HG02588 (cell line): ENCODE results near the gene DNAH12.

ENCODE experiments used
- ATAC-seq: cut with Tn5 transposase; IDR thresholded peaks from one replicate; pipeline ENCODE4 v1.9.1; 2021; ENCODE audit warnings: mild to moderate bottlenecking, moderate library complexity; ENCODE audit not compliant: unreplicated experiment

DNAH12 gene

GRCh38 chr3:57544181-57545125 is at the start of gene DNAH12:
Gene DNAH12, minus strand, starts transcription at chr3:57544344. Its CDS starts 1,474 bp downstream, at chr3:57542870.
- no peak for ATAC-seq

GRCh38 chr3:57592306-57592705 is 48.2 kb upstream of the DNAH12 start:
- no peak for ATAC-seq

GRCh38 chr3:57587905-57588304 is 43.8 kb upstream of the DNAH12 start:
- no peak for ATAC-seq

GRCh38 chr3:57586778-57587177 is 42.6 kb upstream of the DNAH12 start:
- ATAC-seq, result no peak

- ATAC-seq, result no peak
Observed at GRCh38 chr3:57583544-57583943, 39.4 kb upstream of the DNAH12 start.

- ATAC-seq, result no peak
Observed at GRCh38 chr3:57582474-57583168, 38.5 kb upstream of the DNAH12 start.

- ATAC-seq, result no peak
Observed at GRCh38 chr3:57577801-57578200, 33.7 kb upstream of the DNAH12 start.

- no peak for ATAC-seq
Observed at GRCh38 chr3:57575966-57576626, 32.0 kb upstream of the DNAH12 start.

GRCh38 chr3:57572096-57572495 is 28.0 kb upstream of the DNAH12 start:
- no peak for ATAC-seq

GRCh38 chr3:57570878-57571277 is 26.7 kb upstream of the DNAH12 start:
- no peak for ATAC-seq

- ATAC-seq, result no peak
Observed at GRCh38 chr3:57569859-57570450, 25.8 kb upstream of the DNAH12 start.

- no peak for ATAC-seq
Observed at GRCh38 chr3:57559526-57559925, 15.4 kb upstream of the DNAH12 start.

GRCh38 chr3:57557085-57557537 is 13.0 kb upstream of the DNAH12 start:
- no peak for ATAC-seq

GRCh38 chr3:57556459-57557084 is 12.4 kb upstream of the DNAH12 start:
- ATAC-seq, result peak; percentile 25

GRCh38 chr3:57555738-57556458 is 11.8 kb upstream of the DNAH12 start, which contains the start of gene PDE12:
Gene PDE12, plus strand, starts transcription at chr3:57556274. Its CDS starts 106 bp downstream, at chr3:57556380.
- ATAC-seq, result peak; percentile 84

- ATAC-seq, result no peak
Observed at GRCh38 chr3:57555306-57555705, 11.2 kb upstream of the DNAH12 start.

GRCh38 chr3:57546616-57547015 is 2.5 kb upstream of the DNAH12 start:
- ATAC-seq, result no peak

- no peak for ATAC-seq
Observed at GRCh38 chr3:57545636-57546268, 1.6 kb upstream of the DNAH12 start.

GRCh38 chr3:57538465-57538864 is 5.7 kb downstream of the DNAH12 start:
- ATAC-seq, result no peak
